T-helper 9 cell (primary cell): Measurements from ENCODE around the gene KRT86.
A peak's percentile ranks its signal among the peaks of the same experiment; 100 is the strongest.
"Not testable (repeated sequence)": the region's sequence is repeated elsewhere in the genome, so short reads cannot be mapped to it uniquely, and the experiment has no call there.

Source experiments
- DNase-seq: peaks from one replicate; pipeline ENCODE4 v3.0.0-alpha.2; 2020

The KRT86 gene

GRCh38 chr12:52270541-52271070, 3.8 kb upstream of the KRT86 start:
- DNase-seq, result no peak

GRCh38 chr12:52271158-52271557, 3.3 kb upstream of the KRT86 start:
- no peak for DNase-seq

GRCh38 chr12:52275686-52276085, 1.2 kb downstream of the KRT86 start:
- no peak for DNase-seq

- no peak for DNase-seq
These were observed 3.2 kb downstream of the KRT86 start for GRCh38 chr12:52277486-52278245.

GRCh38 chr12:52278575-52279421, 4.4 kb downstream of the KRT86 start:
- DNase-seq, result peak; percentile 65

GRCh38 chr12:52279422-52280318, 5.2 kb downstream of the KRT86 start:
- no peak for DNase-seq

GRCh38 chr12:52280319-52280795, 5.9 kb downstream of the KRT86 start:
- no peak for DNase-seq

GRCh38 chr12:52280796-52281560, 6.5 kb downstream of the KRT86 start:
- DNase-seq, result no peak

- no peak for DNase-seq
These were observed 10.2 kb downstream of the KRT86 start for GRCh38 chr12:52284562-52285171.

GRCh38 chr12:52285172-52285745, 10.8 kb downstream of the KRT86 start:
- DNase-seq, result no peak

GRCh38 chr12:52285851-52286530, 11.5 kb downstream of the KRT86 start:
- no peak for DNase-seq

GRCh38 chr12:52286857-52287785, 12.7 kb downstream of the KRT86 start:
- not testable (repeated sequence) for DNase-seq

- DNase-seq, result not testable (repeated sequence)
These were observed 13.7 kb downstream of the KRT86 start for GRCh38 chr12:52287816-52288805.

- not testable (repeated sequence) for DNase-seq
These were observed 16.2 kb downstream of the KRT86 start for GRCh38 chr12:52290483-52291134.

GRCh38 chr12:52291267-52291935, 17.0 kb downstream of the KRT86 start, which contains the start of gene KRT81:
Gene KRT81 (minus strand): TSS chr12:52291534. CDS start chr12:52291465, 69 bp downstream.
- DNase-seq, result no peak

- no peak for DNase-seq
These were observed 19.5 kb downstream of the KRT86 start for GRCh38 chr12:52293926-52294325.
